CD4-positive, CD25-positive, alpha-beta regulatory T cell (primary cell): Measurements from ENCODE around the gene PARP3. TPM values are rescaled to one million over a fixed set of nuclear protein-coding genes. Genes with fewer than 3 reads are reported as not detected.

Experiments used
- ATAC-seq, 2 donors: fragments of 150-1000 bp; cut with Tn5 transposase; one replicate each; pipeline ENCODE4 v1.10.0; 2021; ENCODE audit warnings: low read depth in 2 of 2, moderate number of reproducible peaks in 2 of 2, moderate library complexity in 1 of 2
- DNase-seq, 3 donors: peaks; one replicate each; pipeline versions ENCODE4 v3.0.0 to v3.0.0-alpha.2; 2012 to 2022; ENCODE audit warnings: mixed read lengths in 1 of 3
- H3K27ac ChIP-seq: one replicate; pipeline ENCODE4 v1.7.0; 2013; ENCODE audit warnings: mild to moderate bottlenecking, low read length; ENCODE audit not compliant: insufficient read depth, poor library complexity, severe bottlenecking
- H3K27me3 ChIP-seq: one replicate; pipeline ENCODE4 v1.7.0; 2013; ENCODE audit warnings: low read length; ENCODE audit not compliant: control insufficient read depth, insufficient read depth
- H3K36me3 ChIP-seq: one replicate; pipeline ENCODE4 v1.7.0; 2013; ENCODE audit warnings: mild to moderate bottlenecking, low read length, moderate library complexity; ENCODE audit not compliant: control insufficient read depth, insufficient read depth
- H3K4me1 ChIP-seq: 2 replicates; pipeline ENCODE4 v1.7.0; 2013; ENCODE audit warnings: mild to moderate bottlenecking, low read length; ENCODE audit not compliant: insufficient read depth, control insufficient read depth, poor library complexity, severe bottlenecking
- H3K4me3 ChIP-seq: one replicate; pipeline ENCODE4 v1.7.0; 2013; ENCODE audit warnings: low read depth, mild to moderate bottlenecking, low read length, moderate library complexity
- H3K9me3 ChIP-seq, 2 experiments: 1 replicate in 1 of 2; 2 replicates in 1 of 2; pipeline ENCODE4 v1.7.0; 2013; ENCODE audit warnings: low read length in 2 of 2, mild to moderate bottlenecking in 1 of 2, moderate library complexity in 1 of 2; ENCODE audit not compliant: control insufficient read depth in 2 of 2
- H3K27ac Mint-ChIP-seq, 3 donors: one replicate each; pipeline ENCODE4 v1.8.0; 2020 to 2022; ENCODE audit warnings: mild to moderate bottlenecking in 3 of 3, mixed read lengths in 3 of 3, moderate library complexity in 2 of 3
- H3K27me3 Mint-ChIP-seq: one replicate; pipeline ENCODE4 v1.8.0; 2022; ENCODE audit warnings: mild to moderate bottlenecking, mixed read lengths
- H3K36me3 Mint-ChIP-seq: one replicate; pipeline ENCODE4 v1.8.0; 2020; ENCODE audit warnings: mixed read lengths
- H3K4me1 Mint-ChIP-seq, 4 donors: one replicate each; pipeline ENCODE4 v1.8.0; 2020 to 2022; ENCODE audit warnings: mixed read lengths in 4 of 4, mild to moderate bottlenecking in 1 of 4
- H3K4me3 Mint-ChIP-seq, 4 donors: one replicate each; pipeline ENCODE4 v1.8.0; 2020 to 2022; ENCODE audit warnings: mild to moderate bottlenecking in 4 of 4, mixed read lengths in 4 of 4, moderate library complexity in 3 of 4
- H3K9me3 Mint-ChIP-seq, 7 donors: one replicate each; pipeline ENCODE4 v1.8.0; 2020 to 2022; ENCODE audit warnings: mixed read lengths in 7 of 7, mild to moderate bottlenecking in 3 of 7, moderate library complexity in 2 of 7
- polyA plus RNA-seq, 4 donors: library from polyadenylated mRNA; unstranded; fragments of 300-500 nt; fragmentation: Illumina TruSeq; gene quantifications; one replicate each; pipeline ENCODE4 v1.2.3, GENCODE V29; 2021
- total RNA-seq: library from RNA; stranded (reverse); gene quantifications from one replicate; pipeline ENCODE4 v1.2.3, GENCODE V29; 2022

PARP3 gene
- total and polyA plus RNA-seq, 5 donors from 2014 or later = 2.9 to 6.4 (median 4.0) TPM

DNA sequence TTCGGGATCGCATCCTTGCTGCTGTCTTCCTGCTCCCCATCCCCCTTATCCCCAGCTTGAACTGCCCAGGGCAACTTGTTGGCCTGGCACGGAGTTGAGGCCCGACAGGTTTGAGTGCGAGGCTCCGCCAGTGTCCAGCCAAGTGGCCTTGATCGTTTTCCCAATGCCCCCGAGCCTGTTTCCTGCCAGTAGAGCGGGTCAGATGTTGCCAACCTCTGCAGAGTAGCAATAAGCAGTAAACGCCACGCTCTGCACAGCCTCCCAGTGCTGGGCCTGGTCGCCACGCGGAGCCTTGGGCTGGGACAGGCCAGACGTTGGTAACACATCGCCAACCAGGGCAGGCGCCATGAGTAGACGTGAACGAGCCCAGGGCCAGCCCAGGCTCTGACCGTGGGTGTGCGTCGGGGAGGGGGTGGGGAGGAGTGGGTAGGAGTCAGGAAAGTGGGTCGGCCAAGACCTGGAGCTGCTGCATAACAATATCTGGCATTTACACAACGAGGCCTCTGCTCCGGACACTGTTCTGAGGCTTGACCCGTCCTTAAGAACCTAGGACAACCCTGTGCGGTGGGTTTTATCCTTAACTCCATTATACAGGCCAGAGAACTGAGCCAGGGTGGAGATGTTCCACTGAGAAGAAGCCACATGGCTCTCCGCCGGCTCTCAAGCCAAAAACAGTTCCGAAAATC, 32.3 kb downstream of the PARP3 start:
- ATAC-seq = no peak
- H3K4me1 Mint-ChIP-seq = peaks cover 12 to 54% (median 28%) of the 10 kb centered on the region in 4 donors
- peaks cover 41% of the 10 kb centered on the region for H3K4me1 ChIP-seq
- peaks cover 6% of the 10 kb centered on the region for H3K27me3 Mint-ChIP-seq
- H3K4me3 ChIP-seq = peak overlapping the region; percentile 82
- H3K9me3 ChIP-seq = no peaks in the 10 kb centered on the region
- no peak for DNase-seq
- H3K36me3 ChIP-seq = no peaks in the 10 kb centered on the region
- H3K27me3 ChIP-seq = no peaks in the 10 kb centered on the region
- peak overlapping the region; percentile 75 for H3K27ac ChIP-seq
- H3K9me3 Mint-ChIP-seq = no peaks in the 10 kb centered on the region
- peak overlapping the region; percentile 95 to 98 (median 97) for H3K4me3 Mint-ChIP-seq
- H3K36me3 Mint-ChIP-seq = no peaks in the 10 kb centered on the region
- peak overlapping the region; percentile 88 to 97 (median 96) for H3K27ac Mint-ChIP-seq

DNA sequence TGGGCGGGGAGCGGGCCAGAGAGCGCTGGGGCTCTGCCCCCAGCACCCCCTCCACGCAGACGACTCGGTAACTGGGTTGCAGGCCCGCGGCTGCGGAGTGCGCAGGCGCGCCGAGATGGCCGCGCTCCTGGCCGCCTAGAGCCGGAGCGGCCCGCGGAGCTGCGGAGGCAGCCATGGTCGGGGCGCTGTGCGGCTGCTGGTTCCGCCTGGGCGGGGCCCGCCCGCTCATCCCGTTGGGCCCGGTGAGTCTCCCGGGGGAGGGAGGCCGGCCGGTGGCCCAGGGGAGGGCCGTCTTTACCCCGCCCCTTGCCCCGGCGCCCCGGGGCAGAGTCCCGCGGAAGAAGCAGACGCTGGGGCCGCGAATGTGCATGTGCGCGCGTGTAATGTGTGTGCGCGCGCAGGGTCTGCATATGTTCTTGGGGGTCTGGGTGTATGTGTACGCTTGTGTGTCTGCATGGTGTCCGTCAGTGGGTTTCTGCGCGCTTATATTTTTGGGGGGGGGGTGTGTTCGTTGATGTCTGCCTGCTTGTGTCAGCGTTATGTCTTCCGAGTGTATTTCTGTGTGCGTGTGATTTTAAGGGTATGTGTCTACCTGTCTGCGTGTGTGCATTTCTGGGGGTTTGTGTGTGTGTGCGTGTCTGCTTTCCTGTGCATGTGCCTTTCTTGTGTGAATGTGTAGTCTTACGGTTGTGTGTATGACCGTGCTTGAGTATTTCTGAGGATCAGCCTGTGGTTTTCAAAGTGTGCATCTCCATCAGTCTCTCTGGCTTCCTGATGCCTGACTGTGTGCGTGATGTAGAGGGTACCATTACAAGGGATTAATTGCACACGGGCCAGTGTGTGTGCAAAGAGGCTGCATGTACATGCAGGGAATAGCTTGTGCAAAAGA, 33.0 kb downstream of the PARP3 start, which contains the start of gene ABHD14A:
ABHD14A (plus strand) TSS at position 102 of the 889 bp plus-strand sequence; CDS start at position 174, 72 bp downstream.
- Histone ChIP-seq H3K27ac (peak within 1 kb of the TSS; percentile 75), H3K9me3 (no peaks in the 10 kb centered on the region), H3K27me3 (no peaks in the 10 kb centered on the region), H3K36me3 (no peaks in the 10 kb centered on the region), H3K4me1 (peaks cover 41% of the 10 kb centered on the region), H3K4me3 (peak within 1 kb of the TSS; percentile 84)
- Mint-ChIP-seq H3K36me3 (no peaks in the 10 kb centered on the region), H3K27ac (peak within 1 kb of the TSS; percentile 88 to 97 (median 96)), H3K27me3 (peaks cover 6% of the 10 kb centered on the region), H3K4me3 (peak within 1 kb of the TSS; percentile 95 to 98 (median 97)), H3K9me3 (no peaks in the 10 kb centered on the region), H3K4me1 (peaks cover 12 to 51% (median 28%) of the 10 kb centered on the region in 4 donors)
- ATAC-seq (peak; percentile 69 to 72), DNase-seq (peak; percentile 76 to 78 (median 78))

- ATAC-seq = no peak
- peak overlapping the region; percentile 88 to 95 (median 92) for H3K27ac Mint-ChIP-seq
- no peaks in the 10 kb centered on the region for H3K9me3 ChIP-seq
- DNase-seq = peak in 1 of 3 donors; percentile 41
- peak overlapping the region; percentile 84 for H3K4me3 ChIP-seq
- H3K4me3 Mint-ChIP-seq = peak overlapping the region; percentile 59 to 97 (median 90)
- H3K4me1 ChIP-seq = peaks cover 42% of the 10 kb centered on the region
- H3K4me1 Mint-ChIP-seq = peaks cover 14 to 48% (median 26%) of the 10 kb centered on the region in 4 donors
- H3K36me3 ChIP-seq = no peaks in the 10 kb centered on the region
- H3K27me3 Mint-ChIP-seq = peaks cover 6% of the 10 kb centered on the region
- no peaks in the 10 kb centered on the region for H3K36me3 Mint-ChIP-seq
- no peaks in the 10 kb centered on the region for H3K9me3 Mint-ChIP-seq
- H3K27me3 ChIP-seq = no peaks in the 10 kb centered on the region
- peak overlapping the region; percentile 75 for H3K27ac ChIP-seq
These were observed 33.8 kb downstream of the PARP3 start for GRCh38 chr3:51975852-51976549.

- Mint-ChIP-seq H3K4me1 (peaks cover 22 to 55% (median 31%) of the 10 kb centered on the region in 4 donors), H3K36me3 (no peaks in the 10 kb centered on the region), H3K27me3 (peaks cover 6% of the 10 kb centered on the region), H3K9me3 (no peaks in the 10 kb centered on the region), H3K27ac (peak overlapping the region; percentile 60 to 85 (median 83)), H3K4me3 (peak overlapping the region; percentile 61 to 92 (median 78))
- H3K27me3 ChIP-seq = no peaks in the 10 kb centered on the region
- DNase-seq = peak; percentile 32 to 68 (median 53)
- H3K36me3 ChIP-seq = no peaks in the 10 kb centered on the region
- ATAC-seq = peak; percentile 35 to 48
- H3K4me1 ChIP-seq = peaks cover 56% of the 10 kb centered on the region
- H3K4me3 ChIP-seq = no peak overlapping the region
- H3K27ac ChIP-seq = no peak overlapping the region
- H3K9me3 ChIP-seq = no peaks in the 10 kb centered on the region
These were observed 35.4 kb downstream of the PARP3 start for GRCh38 chr3:51977446-51978142.

DNA sequence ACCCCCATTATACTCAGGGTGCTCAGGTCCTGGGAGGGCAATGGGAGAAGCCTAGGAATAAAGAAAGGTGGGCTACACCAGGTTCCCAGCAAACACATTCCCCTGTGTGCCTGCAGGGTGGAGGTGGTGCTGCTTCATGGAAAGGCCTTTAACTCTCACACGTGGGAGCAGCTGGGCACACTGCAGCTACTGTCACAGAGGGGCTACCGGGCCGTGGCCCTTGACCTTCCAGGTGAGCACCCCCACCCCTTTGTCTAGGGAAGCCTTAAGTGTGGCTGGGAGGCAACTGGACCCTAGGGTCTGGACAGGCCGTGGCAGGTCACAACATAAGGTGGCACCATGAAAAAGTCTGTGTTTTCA, 36.0 kb downstream of the PARP3 start:
- H3K9me3 ChIP-seq = no peaks in the 10 kb centered on the region
- peaks cover 59% of the 10 kb centered on the region for H3K4me1 ChIP-seq
- no peak overlapping the region for H3K4me3 ChIP-seq
- ATAC-seq (no peak), DNase-seq (no peak)
- H3K36me3 Mint-ChIP-seq = no peaks in the 10 kb centered on the region
- no peak overlapping the region for H3K27ac Mint-ChIP-seq
- peaks cover 24 to 58% (median 34%) of the 10 kb centered on the region in 4 donors for H3K4me1 Mint-ChIP-seq
- H3K27ac ChIP-seq = no peak overlapping the region
- H3K27me3 Mint-ChIP-seq = peaks cover 6% of the 10 kb centered on the region
- no peaks in the 10 kb centered on the region for H3K9me3 Mint-ChIP-seq
- H3K36me3 ChIP-seq = no peaks in the 10 kb centered on the region
- no peaks in the 10 kb centered on the region for H3K27me3 ChIP-seq
- H3K4me3 Mint-ChIP-seq = peak overlapping the region in 1 of 4 donors; percentile 28

DNA sequence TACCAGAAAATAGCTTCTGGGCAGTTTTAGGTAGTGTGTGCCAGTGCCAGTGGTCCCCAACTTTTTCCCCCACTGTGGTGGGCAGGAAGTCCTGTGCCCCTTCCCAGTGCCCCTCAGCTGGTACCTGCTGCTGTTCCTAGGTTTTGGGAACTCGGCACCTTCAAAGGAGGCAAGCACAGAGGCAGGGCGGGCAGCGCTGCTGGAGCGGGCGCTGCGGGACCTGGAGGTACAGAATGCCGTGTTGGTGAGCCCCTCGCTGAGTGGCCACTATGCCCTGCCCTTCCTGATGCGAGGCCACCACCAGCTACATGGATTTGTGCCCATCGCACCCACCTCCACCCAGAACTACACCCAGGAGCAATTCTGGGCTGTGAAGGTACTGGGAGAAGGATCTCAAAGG, 38.1 kb downstream of the PARP3 start:
- Mint-ChIP-seq H3K4me3 (no peak overlapping the region), H3K36me3 (no peaks in the 10 kb centered on the region), H3K4me1 (peaks cover 19 to 60% (median 28%) of the 10 kb centered on the region in 4 donors), H3K9me3 (no peaks in the 10 kb centered on the region), H3K27me3 (no peaks in the 10 kb centered on the region), H3K27ac (no peak overlapping the region)
- no peaks in the 10 kb centered on the region for H3K9me3 ChIP-seq
- H3K4me1 ChIP-seq = peaks cover 53% of the 10 kb centered on the region
- no peak overlapping the region for H3K4me3 ChIP-seq
- H3K27me3 ChIP-seq = no peaks in the 10 kb centered on the region
- no peak for ATAC-seq
- no peak overlapping the region for H3K27ac ChIP-seq
- no peak for DNase-seq
- no peaks in the 10 kb centered on the region for H3K36me3 ChIP-seq

GRCh38 chr3:51982352-51982837, 40.2 kb downstream of the PARP3 start:
- no peaks in the 10 kb centered on the region for H3K36me3 ChIP-seq
- Mint-ChIP-seq H3K27me3 (no peaks in the 10 kb centered on the region), H3K4me3 (peak overlapping the region; percentile 93 to 97 (median 94)), H3K4me1 (peaks cover 9 to 42% (median 20%) of the 10 kb centered on the region in 4 donors), H3K27ac (peak overlapping the region; percentile 96 to 98 (median 98)), H3K36me3 (no peaks in the 10 kb centered on the region), H3K9me3 (no peaks in the 10 kb centered on the region)
- peak overlapping the region; percentile 85 for H3K27ac ChIP-seq
- H3K27me3 ChIP-seq = no peaks in the 10 kb centered on the region
- H3K4me3 ChIP-seq = peak overlapping the region; percentile 86
- no peaks in the 10 kb centered on the region for H3K9me3 ChIP-seq
- H3K4me1 ChIP-seq = peaks cover 37% of the 10 kb centered on the region
- ATAC-seq (peak; percentile 16 to 22), DNase-seq (peak in 2 of 3 donors; percentile 14 to 54)
